HEK293 (cell line): ENCODE measurements around the gene PIK3C2A.

Experiments
- CTCF ChIP-seq: fragments of 450-650 bp; formaldehyde crosslinking; IDR thresholded peaks from 2 replicates; pipeline ENCODE4 v1.5.1; 2016; ENCODE audit warnings: missing biosample characterization, missing genetic modification characterization
- GLI4 ChIP-seq: fragments of 450-650 bp; formaldehyde crosslinking; IDR thresholded peaks from 2 replicates; pipeline ENCODE4 v1.5.1; 2016; ENCODE audit warnings: missing biosample characterization, missing genetic modification characterization
- REST ChIP-seq: fragments of 450-650 bp; formaldehyde crosslinking; IDR thresholded peaks from 2 replicates; pipeline ENCODE4 v1.5.1; 2016; ENCODE audit warnings: missing biosample characterization, missing genetic modification characterization
- TSHZ1 ChIP-seq: fragments of 450-650 bp; formaldehyde crosslinking; IDR thresholded peaks from 2 replicates; pipeline ENCODE4 v1.5.1; 2016; ENCODE audit warnings: missing biosample characterization, missing genetic modification characterization, borderline replicate concordance
- ZBTB21 ChIP-seq: fragments of 450-650 bp; formaldehyde crosslinking; IDR thresholded peaks from 2 replicates; pipeline ENCODE4 v1.5.1; 2017; ENCODE audit warnings: missing biosample characterization, missing genetic modification characterization
- ZBTB7A ChIP-seq: fragments of 450-650 bp; formaldehyde crosslinking; IDR thresholded peaks from 2 replicates; pipeline ENCODE4 v1.5.1; 2016; ENCODE audit warnings: low read depth, missing biosample characterization, missing genetic modification characterization
- ZNF10 ChIP-seq: fragments of 450-650 bp; formaldehyde crosslinking; IDR thresholded peaks from 2 replicates; pipeline ENCODE4 v1.5.1; 2017; ENCODE audit warnings: missing biosample characterization, missing genetic modification characterization
- ZNF121 ChIP-seq: fragments of 450-650 bp; formaldehyde crosslinking; IDR thresholded peaks from 2 replicates; pipeline ENCODE4 v1.5.1; 2016; ENCODE audit warnings: missing biosample characterization, missing genetic modification characterization
- ZNF24 ChIP-seq: fragments of 450-650 bp; formaldehyde crosslinking; IDR thresholded peaks from 2 replicates; pipeline ENCODE4 v1.5.1; 2016; ENCODE audit warnings: missing biosample characterization, missing genetic modification characterization

- TF ChIP-seq GLI4 (tag by site-specific recombination) (no peak), CTCF (no peak), ZNF24 (tag by site-specific recombination) (no peak), ZNF10 (tag by site-specific recombination) (no peak), ZNF121 (tag by site-specific recombination) (no peak), ZBTB21 (no peak), REST (tag by site-specific recombination) (no peak), ZBTB7A (tag by site-specific recombination) (no peak), TSHZ1 (tag by site-specific recombination) (no peak)
Observed at GRCh38 chr11:17257196-17257595, 49.4 kb upstream of the PIK3C2A start.
